Measurements from ENCODE around the gene MED28.

The MED28 gene

GRCh38 chr4:17597517-17597916, 16.9 kb upstream of the MED28 start:
- Histone ChIP-seq H3F3A (ENCODE audit: low read depth) (no peaks in the 10 kb centered on the region), H3K9ac (ENCODE audit: low read depth, low read length, poor library complexity, severe bottlenecking) (no peak overlapping the region), H3K9me2 (replicated peaks; ENCODE audit: low read depth, low read length) (no peaks in the 10 kb centered on the region), H3K9me3 (ENCODE audit: insufficient read depth, low read depth, low read length) (no peaks in the 10 kb centered on the region), H2AFZ (ENCODE audit: low read length) (no peak overlapping the region), H3K4me1 (ENCODE audit: insufficient read depth, low read length, poor library complexity, severe bottlenecking) (no peaks in the 10 kb centered on the region), H3K79me2 (ENCODE audit: insufficient read depth, low read length) (no peaks in the 10 kb centered on the region), H4K20me1 (ENCODE audit: insufficient read depth, low read length, poor library complexity, severe bottlenecking) (no peaks in the 10 kb centered on the region), H3K36me3 (ENCODE audit: insufficient read depth, low read length) (peaks cover 63% of the 10 kb centered on the region; the same call in 1 of the 2 replicates), H3K27me3 (ENCODE audit: insufficient read depth, low read length, poor library complexity, severe bottlenecking) (no peaks in the 10 kb centered on the region), H3K4me2 (ENCODE audit: low read depth, low read length, poor library complexity, severe bottlenecking) (no peak overlapping the region), H3K4me3 (ENCODE audit: low read length, poor library complexity, severe bottlenecking) (no peak overlapping the region)
- TF ChIP-seq EZH2phosphoT487 (IDR thresholded peaks at IDR 0.05; ENCODE audit: borderline replicate concordance) = no peak
- TF ChIP-seq, protein P1, sequence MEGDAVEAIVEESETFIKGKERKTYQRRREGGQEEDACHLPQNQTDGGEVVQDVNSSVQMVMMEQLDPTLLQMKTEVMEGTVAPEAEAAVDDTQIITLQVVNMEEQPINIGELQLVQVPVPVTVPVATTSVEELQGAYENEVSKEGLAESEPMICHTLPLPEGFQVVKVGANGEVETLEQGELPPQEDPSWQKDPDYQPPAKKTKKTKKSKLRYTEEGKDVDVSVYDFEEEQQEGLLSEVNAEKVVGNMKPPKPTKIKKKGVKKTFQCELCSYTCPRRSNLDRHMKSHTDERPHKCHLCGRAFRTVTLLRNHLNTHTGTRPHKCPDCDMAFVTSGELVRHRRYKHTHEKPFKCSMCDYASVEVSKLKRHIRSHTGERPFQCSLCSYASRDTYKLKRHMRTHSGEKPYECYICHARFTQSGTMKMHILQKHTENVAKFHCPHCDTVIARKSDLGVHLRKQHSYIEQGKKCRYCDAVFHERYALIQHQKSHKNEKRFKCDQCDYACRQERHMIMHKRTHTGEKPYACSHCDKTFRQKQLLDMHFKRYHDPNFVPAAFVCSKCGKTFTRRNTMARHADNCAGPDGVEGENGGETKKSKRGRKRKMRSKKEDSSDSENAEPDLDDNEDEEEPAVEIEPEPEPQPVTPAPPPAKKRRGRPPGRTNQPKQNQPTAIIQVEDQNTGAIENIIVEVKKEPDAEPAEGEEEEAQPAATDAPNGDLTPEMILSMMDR (conservative IDR thresholded peaks at IDR 0.05; ENCODE audit: low read length) = peak; percentile 66

DNA sequence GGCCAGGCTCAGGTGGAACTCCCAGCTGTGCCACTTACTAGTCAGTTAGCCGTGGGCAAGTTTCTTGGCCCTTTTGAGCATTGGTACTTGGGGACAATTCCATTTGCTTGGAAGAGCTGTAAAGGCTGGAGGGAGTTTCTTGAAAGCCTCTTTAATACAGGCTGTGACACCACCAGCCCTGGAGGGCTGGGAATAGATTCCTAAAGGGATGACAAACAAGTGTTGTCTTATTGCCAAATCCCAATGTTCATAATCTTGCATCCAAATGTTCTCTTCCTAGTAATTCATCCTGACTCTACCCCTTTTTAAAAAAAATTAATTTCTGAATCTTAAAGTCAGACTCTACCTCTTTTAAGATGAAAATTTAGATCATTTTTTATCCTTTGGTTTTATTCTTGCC, 14.6 kb upstream of the MED28 start:
- TF ChIP-seq EZH2phosphoT487 (IDR thresholded peaks at IDR 0.05; ENCODE audit: borderline replicate concordance) = no peak
- TF ChIP-seq, protein P1 (conservative IDR thresholded peaks at IDR 0.05; ENCODE audit: low read length) = no peak
- Histone ChIP-seq H2AFZ (ENCODE audit: low read length) (no peak overlapping the region), H4K20me1 (ENCODE audit: insufficient read depth, low read length, poor library complexity, severe bottlenecking) (no peaks in the 10 kb centered on the region), H3F3A (ENCODE audit: low read depth) (no peaks in the 10 kb centered on the region), H3K9ac (ENCODE audit: low read depth, low read length, poor library complexity, severe bottlenecking) (no peak overlapping the region), H3K4me2 (ENCODE audit: low read depth, low read length, poor library complexity, severe bottlenecking) (no peak overlapping the region), H3K79me2 (ENCODE audit: insufficient read depth, low read length) (no peaks in the 10 kb centered on the region), H3K4me1 (ENCODE audit: insufficient read depth, low read length, poor library complexity, severe bottlenecking) (no peaks in the 10 kb centered on the region), H3K27me3 (ENCODE audit: insufficient read depth, low read length, poor library complexity, severe bottlenecking) (no peaks in the 10 kb centered on the region), H3K9me2 (replicated peaks; ENCODE audit: low read depth, low read length) (no peaks in the 10 kb centered on the region), H3K36me3 (ENCODE audit: insufficient read depth, low read length) (peaks cover 60% of the 10 kb centered on the region; the same call in 1 of the 2 replicates), H3K4me3 (ENCODE audit: low read length, poor library complexity, severe bottlenecking) (no peak overlapping the region), H3K9me3 (ENCODE audit: insufficient read depth, low read depth, low read length) (no peaks in the 10 kb centered on the region)

- H2AFZ ChIP-seq (ENCODE audit: low read length) = no peak overlapping the region
- H3F3A ChIP-seq (ENCODE audit: low read depth) = no peaks in the 10 kb centered on the region
- no peaks in the 10 kb centered on the region for H4K20me1 ChIP-seq (ENCODE audit: insufficient read depth, low read length, poor library complexity, severe bottlenecking)
- no peaks in the 10 kb centered on the region for H3K9me3 ChIP-seq (ENCODE audit: insufficient read depth, low read depth, low read length)
- no peaks in the 10 kb centered on the region for H3K4me1 ChIP-seq (ENCODE audit: insufficient read depth, low read length, poor library complexity, severe bottlenecking)
- no peaks in the 10 kb centered on the region for H3K27me3 ChIP-seq (ENCODE audit: insufficient read depth, low read length, poor library complexity, severe bottlenecking)
- H3K79me2 ChIP-seq (ENCODE audit: insufficient read depth, low read length) = no peaks in the 10 kb centered on the region
- TF ChIP-seq EZH2phosphoT487 (IDR thresholded peaks at IDR 0.05; ENCODE audit: borderline replicate concordance) = no peak
- H3K4me2 ChIP-seq (ENCODE audit: low read depth, low read length, poor library complexity, severe bottlenecking) = no peak overlapping the region
- peaks cover 52% of the 10 kb centered on the region; the same call in 1 of the 2 replicates for H3K36me3 ChIP-seq (ENCODE audit: insufficient read depth, low read length)
- H3K4me3 ChIP-seq (ENCODE audit: low read length, poor library complexity, severe bottlenecking) = no peak overlapping the region
- H3K9me2 ChIP-seq (replicated peaks; ENCODE audit: low read depth, low read length) = no peaks in the 10 kb centered on the region
- no peak overlapping the region for H3K9ac ChIP-seq (ENCODE audit: low read depth, low read length, poor library complexity, severe bottlenecking)
Measured at GRCh38 chr4:17605236-17605635, 9.2 kb upstream of the MED28 start.

GRCh38 chr4:17613761-17614415, 553 bp upstream of the MED28 start:
- H2AFZ ChIP-seq (ENCODE audit: low read length) = peak overlapping the region; percentile 99
- peaks cover 50% of the 10 kb centered on the region for H3K79me2 ChIP-seq (ENCODE audit: insufficient read depth, low read length)
- peaks cover 36% of the 10 kb centered on the region for H3K4me1 ChIP-seq (ENCODE audit: insufficient read depth, low read length, poor library complexity, severe bottlenecking)
- H3F3A ChIP-seq (ENCODE audit: low read depth) = no peaks in the 10 kb centered on the region
- H3K4me2 ChIP-seq (ENCODE audit: low read depth, low read length, poor library complexity, severe bottlenecking) = peak overlapping the region; percentile 94
- no peaks in the 10 kb centered on the region for H3K27me3 ChIP-seq (ENCODE audit: insufficient read depth, low read length, poor library complexity, severe bottlenecking)
- peaks cover 39% of the 10 kb centered on the region for H4K20me1 ChIP-seq (ENCODE audit: insufficient read depth, low read length, poor library complexity, severe bottlenecking)
- TF ChIP-seq EZH2phosphoT487 (IDR thresholded peaks at IDR 0.05; ENCODE audit: borderline replicate concordance) = no peak
- TF ChIP-seq, protein P1 (conservative IDR thresholded peaks at IDR 0.05; ENCODE audit: low read length) = no peak
- H3K4me3 ChIP-seq (ENCODE audit: low read length, poor library complexity, severe bottlenecking) = peak overlapping the region; percentile 92
- no peaks in the 10 kb centered on the region for H3K9me2 ChIP-seq (replicated peaks; ENCODE audit: low read depth, low read length)
- H3K36me3 ChIP-seq (ENCODE audit: insufficient read depth, low read length) = no peaks in the 10 kb centered on the region
- H3K9ac ChIP-seq (ENCODE audit: low read depth, low read length, poor library complexity, severe bottlenecking) = peak overlapping the region; percentile 96
- no peaks in the 10 kb centered on the region for H3K9me3 ChIP-seq (ENCODE audit: insufficient read depth, low read depth, low read length)
